ENCODE results near the gene LRRC27. TPM values are rescaled to one million over a fixed set of nuclear protein-coding genes. Genes with fewer than 3 reads are reported as not detected.

LRRC27 gene
- total RNA-seq, 1 experiment from 2014 or later: 5.1 TPM

- no peak for DNase-seq (ENCODE audit: low read depth, low spot score)
- in situ Hi-C loops (cut with HindIII; ENCODE audit: low pct_unique_long_range_greater_than_20kb, low sequenced_read_pairs): no loop called here
Measured at GRCh38 chr10:132299371-132300336, 32.3 kb upstream of the LRRC27 start.

GRCh38 chr10:132300582-132300981 lies 31.4 kb upstream of the LRRC27 start:
- in situ Hi-C loops (cut with HindIII; ENCODE audit: low pct_unique_long_range_greater_than_20kb, low sequenced_read_pairs): no loop called here
- no peak for DNase-seq (ENCODE audit: low read depth, low spot score)

- no peak for DNase-seq (ENCODE audit: low read depth, low spot score)
- in situ Hi-C loops (cut with HindIII; ENCODE audit: low pct_unique_long_range_greater_than_20kb, low sequenced_read_pairs): no loop called here
Measured at GRCh38 chr10:132301371-132302330, 30.3 kb upstream of the LRRC27 start.

- no peak for DNase-seq (ENCODE audit: low read depth, low spot score)
- in situ Hi-C loops (cut with HindIII; ENCODE audit: low pct_unique_long_range_greater_than_20kb, low sequenced_read_pairs): no loop called here
Measured at GRCh38 chr10:132302421-132303310, 29.3 kb upstream of the LRRC27 start.

GRCh38 chr10:132303361-132304115 lies 28.5 kb upstream of the LRRC27 start:
- in situ Hi-C loops (cut with HindIII; ENCODE audit: low pct_unique_long_range_greater_than_20kb, low sequenced_read_pairs): no loop called here
- DNase-seq (ENCODE audit: low read depth, low spot score): no peak

GRCh38 chr10:132304756-132305509 lies 27.1 kb upstream of the LRRC27 start:
- in situ Hi-C loops (cut with HindIII; ENCODE audit: low pct_unique_long_range_greater_than_20kb, low sequenced_read_pairs): no loop called here
- no peak for DNase-seq (ENCODE audit: low read depth, low spot score)

- DNase-seq (ENCODE audit: low read depth, low spot score): no peak
- in situ Hi-C loops (cut with HindIII; ENCODE audit: low pct_unique_long_range_greater_than_20kb, low sequenced_read_pairs): no loop called here
Measured at GRCh38 chr10:132305654-132306342, 26.2 kb upstream of the LRRC27 start.

GRCh38 chr10:132306343-132306685 lies 25.7 kb upstream of the LRRC27 start:
- in situ Hi-C loops (cut with HindIII; ENCODE audit: low pct_unique_long_range_greater_than_20kb, low sequenced_read_pairs): no loop called here
- DNase-seq (ENCODE audit: low read depth, low spot score): no peak

GRCh38 chr10:132306864-132307751 lies 24.9 kb upstream of the LRRC27 start:
- in situ Hi-C loops (cut with HindIII; ENCODE audit: low pct_unique_long_range_greater_than_20kb, low sequenced_read_pairs): no loop called here
- DNase-seq (ENCODE audit: low read depth, low spot score): no peak

- in situ Hi-C loops (cut with HindIII; ENCODE audit: low pct_unique_long_range_greater_than_20kb, low sequenced_read_pairs): no loop called here
- peak; percentile 83 for DNase-seq (ENCODE audit: low read depth, low spot score)
Measured at GRCh38 chr10:132307823-132308586, 24.0 kb upstream of the LRRC27 start, which contains the start of gene STK32C. Gene STK32C, minus strand, starts transcription at chr10:132307950. Its CDS starts 117 bp downstream, at chr10:132307833.

- in situ Hi-C loops (cut with HindIII; ENCODE audit: low pct_unique_long_range_greater_than_20kb, low sequenced_read_pairs): no loop called here
- no peak for DNase-seq (ENCODE audit: low read depth, low spot score)
Measured at GRCh38 chr10:132308587-132309470, 23.2 kb upstream of the LRRC27 start.

- DNase-seq (ENCODE audit: low read depth, low spot score): no peak
- in situ Hi-C loops (cut with HindIII; ENCODE audit: low pct_unique_long_range_greater_than_20kb, low sequenced_read_pairs): no loop called here
Measured at GRCh38 chr10:132309471-132309865, 22.5 kb upstream of the LRRC27 start.

GRCh38 chr10:132309879-132310591 lies 22.0 kb upstream of the LRRC27 start:
- in situ Hi-C loops (cut with HindIII; ENCODE audit: low pct_unique_long_range_greater_than_20kb, low sequenced_read_pairs): no loop called here

More at GRCh38 chr10:132309879-132310591, 22.0 kb upstream of the LRRC27 start:
- no peak for DNase-seq (ENCODE audit: low read depth, low spot score)

Measured in SK-MEL-5 (cell line).